GM21447 (cell line): ENCODE measurements around the gene TRDN.

Source experiments
- ATAC-seq: cut with Tn5 transposase; IDR thresholded peaks from one replicate; pipeline ENCODE4 v1.9.1; 2021; ENCODE audit not compliant: unreplicated experiment

Gene TRDN

GRCh38 chr6:123182998-123183397 lies 453.8 kb downstream of the TRDN start:
- ATAC-seq = no peak

DNA sequence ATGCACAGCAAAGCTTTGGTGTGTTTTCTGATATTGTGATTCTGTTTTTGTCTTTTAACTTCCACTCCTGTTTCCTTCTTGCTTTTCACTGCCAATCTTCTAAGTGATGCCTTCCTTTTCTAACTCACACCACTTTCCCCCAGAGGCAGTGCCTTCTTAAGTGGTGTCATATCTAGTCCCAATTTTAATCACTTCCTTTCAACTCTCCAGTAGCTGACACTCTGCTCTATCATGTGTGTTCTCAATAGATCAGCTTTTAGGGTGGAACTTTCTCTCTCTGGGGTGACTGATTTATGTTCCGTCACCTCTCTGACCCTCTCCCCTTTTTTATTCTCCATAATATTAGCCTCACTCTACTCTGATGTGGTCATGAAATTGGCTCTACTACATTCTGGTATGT lies 460.0 kb downstream of the TRDN start:
- no peak for ATAC-seq

- ATAC-seq = no peak
These were observed 465.2 kb downstream of the TRDN start for GRCh38 chr6:123171341-123172115.

DNA sequence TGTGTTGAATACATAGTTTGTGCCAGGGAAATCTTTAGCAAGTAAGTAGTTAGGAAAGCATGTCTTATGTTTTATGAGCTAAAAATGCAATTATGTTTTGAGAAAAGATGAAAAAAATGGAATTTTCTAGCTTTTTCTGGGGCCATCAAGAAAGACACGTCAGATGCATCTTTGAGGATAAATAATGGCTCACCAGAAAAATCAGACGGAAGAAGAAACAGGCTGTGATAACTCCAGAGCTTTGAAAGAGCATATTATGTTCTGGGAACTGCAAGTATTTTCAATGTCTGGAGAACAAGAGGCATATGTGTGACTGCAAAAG lies 467.0 kb downstream of the TRDN start:
- ATAC-seq = no peak

- no peak for ATAC-seq
These were observed 467.6 kb downstream of the TRDN start for GRCh38 chr6:123168892-123169773.

- no peak for ATAC-seq
These were observed 468.3 kb downstream of the TRDN start for GRCh38 chr6:123168466-123168865.
